ENCODE results near the gene MYO1D.
"Not testable (repeated sequence)": the region's sequence is repeated elsewhere in the genome, so short reads cannot be mapped to it uniquely, and the experiment has no call there.

MYO1D gene

DNA sequence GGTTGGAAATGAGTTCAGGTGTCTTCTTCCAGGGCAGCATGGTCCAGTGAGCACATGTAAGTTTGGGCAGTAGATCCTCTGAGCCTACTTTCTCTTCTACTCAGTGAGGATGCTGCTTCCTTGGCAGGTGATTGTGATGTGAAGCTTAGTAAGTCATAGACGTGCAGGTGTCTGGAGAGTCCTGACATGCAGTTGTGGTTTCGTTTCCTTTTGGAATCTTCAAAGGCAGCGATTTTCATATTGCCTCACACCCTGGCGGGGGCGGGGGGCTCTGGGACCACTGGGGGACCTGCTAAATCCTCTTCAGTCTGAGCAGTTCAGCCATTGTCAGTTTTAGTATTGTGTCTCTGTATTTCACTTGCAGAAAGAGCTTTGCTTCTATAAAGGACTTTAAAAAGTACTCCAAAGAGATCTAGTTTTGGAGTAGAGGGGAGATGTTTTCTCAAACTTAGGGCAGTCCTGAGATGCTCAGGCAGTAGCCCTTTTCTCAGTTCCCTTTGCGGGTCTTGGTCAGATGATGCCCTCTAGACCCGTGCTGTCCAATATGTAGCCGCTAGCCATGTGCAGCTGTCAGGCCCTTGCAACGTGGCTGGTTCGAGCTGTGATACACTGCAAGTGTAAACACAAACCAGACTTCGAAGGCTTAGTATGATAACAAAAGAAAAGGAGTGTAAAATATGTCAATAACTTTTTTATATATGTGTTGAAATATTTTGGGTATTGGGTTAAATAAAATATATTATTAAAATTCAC, 394.2 kb downstream of the MYO1D start:
- no peak for DNase-seq

DNA sequence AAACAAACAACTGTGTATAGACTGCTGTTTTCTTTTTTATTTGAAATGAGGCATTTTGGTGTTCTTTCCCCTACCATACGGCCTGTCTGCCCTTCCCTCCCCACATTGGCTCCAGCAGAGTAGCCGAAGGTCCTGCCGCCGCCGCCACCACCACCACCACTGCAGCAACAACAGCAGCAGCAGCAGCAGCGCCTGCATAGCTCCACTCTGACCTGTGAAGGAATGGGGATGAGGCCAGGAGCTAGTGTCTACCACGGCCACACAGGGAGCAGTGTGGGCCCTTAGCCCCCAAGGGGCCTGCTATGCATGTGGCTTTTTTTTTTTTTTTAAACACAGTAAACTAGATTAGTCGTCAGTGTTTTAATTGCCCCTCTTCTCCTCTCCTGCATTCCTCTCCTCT, 395.7 kb downstream of the MYO1D start:
- no peak for DNase-seq

DNA sequence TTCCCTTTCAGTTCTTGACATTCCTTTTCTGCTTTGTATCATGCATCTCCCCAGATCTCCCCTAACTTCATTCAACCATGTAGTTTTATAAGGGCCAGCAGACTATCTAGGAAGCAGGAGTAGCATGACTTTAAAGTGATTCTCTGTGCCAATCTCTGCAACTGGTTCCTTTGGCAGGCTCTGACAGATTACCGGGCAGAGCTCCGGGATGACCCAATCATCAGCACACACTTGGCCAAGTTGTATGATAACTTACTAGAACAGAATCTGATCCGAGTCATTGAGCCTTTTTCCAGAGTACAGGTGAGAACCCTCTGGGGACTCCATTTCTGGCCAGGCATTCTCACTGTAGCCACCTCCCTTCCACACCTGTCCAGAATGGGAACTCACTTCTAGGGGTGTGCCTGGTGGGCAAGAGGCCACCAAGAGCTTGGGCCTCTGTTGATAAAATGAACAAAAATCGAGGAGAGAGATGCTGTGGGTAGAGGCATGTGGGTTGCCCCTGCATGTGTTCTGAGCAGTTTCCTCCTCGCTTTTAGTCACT, 397.8 kb downstream of the MYO1D start:
- no peak for DNase-seq

DNA sequence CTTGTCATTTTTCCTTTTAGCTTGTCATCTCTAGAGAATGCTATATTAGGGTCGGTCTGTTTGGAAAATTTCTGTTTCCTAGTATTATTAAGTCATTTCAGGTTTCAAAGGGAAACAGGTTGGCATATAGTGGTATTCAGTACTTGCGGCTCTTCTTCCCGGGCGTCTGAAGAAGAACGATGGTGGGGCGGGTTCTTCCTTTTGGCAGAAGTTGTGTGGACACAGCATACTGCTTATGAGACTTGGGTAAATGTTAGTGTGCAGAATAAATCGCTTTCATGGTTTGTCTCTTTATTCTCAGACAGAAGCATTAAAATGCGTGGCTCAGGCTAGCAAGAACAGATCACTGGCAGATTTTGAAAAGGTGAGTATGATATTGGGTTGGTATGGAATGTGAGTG, 399.7 kb downstream of the MYO1D start:
- DNase-seq, result no peak

DNA sequence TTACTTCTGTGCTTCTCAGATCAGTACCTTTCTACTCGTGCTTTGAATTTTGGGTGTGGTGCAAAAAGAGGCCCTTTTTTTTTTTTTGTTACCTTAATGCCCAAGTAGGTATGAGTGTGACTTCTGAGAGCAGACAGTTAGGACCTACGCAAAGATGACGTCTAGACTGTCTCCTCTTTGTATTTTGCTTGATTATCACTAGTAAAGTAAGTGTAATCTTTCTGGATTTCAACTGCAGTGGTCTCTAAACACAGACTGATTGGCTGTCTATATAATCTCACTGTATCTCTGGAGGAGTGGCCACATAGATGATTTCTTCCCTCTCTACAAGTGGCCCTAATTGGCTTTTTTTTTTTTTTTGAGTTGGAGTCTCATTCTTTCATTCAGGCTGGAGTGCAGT, 401.7 kb downstream of the MYO1D start:
- DNase-seq, result no peak

DNA sequence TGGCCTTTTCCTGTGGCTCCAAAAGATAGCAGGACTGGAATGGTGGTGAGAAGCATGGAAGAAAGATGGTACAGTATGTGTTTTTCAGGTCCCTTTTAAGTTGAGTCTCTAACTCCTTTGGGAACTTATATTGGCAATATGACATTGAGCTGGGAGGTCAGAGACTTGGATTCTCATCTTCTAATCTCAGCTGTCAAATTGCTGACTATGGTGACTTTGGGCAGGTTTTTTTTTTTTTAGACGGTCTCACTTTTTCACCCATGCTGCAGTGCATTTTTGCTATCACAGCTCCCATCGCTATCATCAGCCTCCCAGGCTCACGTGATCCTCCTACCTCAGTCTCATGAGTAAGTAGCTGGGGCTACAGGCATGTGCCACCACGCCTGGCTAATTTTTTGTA, 405.3 kb downstream of the MYO1D start:
- DNase-seq, result no peak

DNA sequence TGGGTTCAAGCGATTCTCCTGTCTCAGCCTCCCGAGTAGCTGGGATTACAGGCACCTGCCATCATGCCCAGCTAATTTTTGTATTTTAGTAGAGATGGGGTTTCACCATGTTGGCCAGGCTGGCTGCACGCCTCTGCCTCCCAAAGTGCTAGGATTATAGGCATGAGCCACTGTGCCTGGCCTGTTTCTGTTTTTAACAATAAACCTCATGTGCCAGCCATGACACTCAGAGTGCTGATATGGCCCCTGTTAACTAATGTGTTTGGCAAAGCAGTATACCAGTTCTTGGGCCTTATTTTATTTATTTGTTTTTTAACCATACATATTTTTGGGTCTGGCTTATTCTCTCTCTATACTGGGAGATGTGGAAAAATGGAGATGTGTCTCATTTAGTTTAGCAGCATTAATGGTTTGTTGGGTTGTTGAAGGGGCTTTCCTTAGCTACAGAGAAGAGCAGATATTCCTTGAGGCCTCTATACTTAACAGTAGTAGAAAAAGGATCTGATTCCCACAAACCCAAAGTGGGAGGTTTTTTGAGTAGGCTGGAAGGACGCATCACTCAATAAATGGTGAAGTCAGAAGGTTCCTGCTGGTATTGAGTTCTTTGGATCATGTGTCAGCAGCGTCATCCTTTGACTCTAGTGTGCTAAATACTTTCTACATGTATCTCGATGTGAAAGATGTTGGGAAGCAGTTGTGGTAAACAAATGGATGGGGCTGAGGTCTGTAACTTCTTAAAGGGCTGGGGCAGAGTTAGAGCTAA, 406.3 kb downstream of the MYO1D start:
- DNase-seq, result no peak

DNA sequence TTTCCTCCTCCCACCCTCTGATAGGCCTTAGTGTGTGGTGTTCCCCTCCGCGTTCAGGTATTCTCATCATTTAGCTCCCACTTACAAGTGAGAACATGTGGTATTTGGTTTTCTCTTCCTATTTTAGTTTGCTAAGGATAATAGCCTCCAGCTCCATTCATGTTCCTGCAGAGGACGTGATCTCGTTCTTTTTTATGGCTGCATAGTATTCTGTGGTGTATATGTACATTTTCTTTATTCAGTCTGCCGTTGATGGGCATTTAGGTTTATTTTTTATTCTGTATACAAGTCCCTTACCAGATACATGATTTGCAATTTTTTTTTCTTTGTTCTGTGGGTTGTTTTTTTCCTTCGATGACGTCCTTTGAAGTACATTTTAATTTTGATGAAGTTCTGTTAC, 409.0 kb downstream of the MYO1D start:
- DNase-seq, result no peak

DNA sequence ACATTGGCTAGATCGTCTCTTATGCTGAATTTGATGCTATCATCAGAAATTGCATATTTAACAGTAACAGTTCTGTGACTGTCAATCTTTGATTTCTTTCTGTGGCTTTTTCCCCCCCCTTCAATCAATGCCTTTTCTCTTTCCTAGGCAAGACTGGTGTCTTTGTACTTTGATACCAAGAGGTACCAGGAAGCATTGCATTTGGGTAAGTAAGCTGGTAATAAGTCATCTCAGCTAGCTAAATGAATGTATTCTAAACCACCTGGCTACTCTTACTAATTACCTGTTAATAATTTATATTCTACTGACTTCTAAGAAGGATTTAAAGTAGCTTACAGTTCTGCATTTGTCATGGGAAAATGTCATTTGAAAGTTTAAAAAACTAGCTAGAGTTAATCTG, 412.6 kb downstream of the MYO1D start:
- no peak for DNase-seq

DNA sequence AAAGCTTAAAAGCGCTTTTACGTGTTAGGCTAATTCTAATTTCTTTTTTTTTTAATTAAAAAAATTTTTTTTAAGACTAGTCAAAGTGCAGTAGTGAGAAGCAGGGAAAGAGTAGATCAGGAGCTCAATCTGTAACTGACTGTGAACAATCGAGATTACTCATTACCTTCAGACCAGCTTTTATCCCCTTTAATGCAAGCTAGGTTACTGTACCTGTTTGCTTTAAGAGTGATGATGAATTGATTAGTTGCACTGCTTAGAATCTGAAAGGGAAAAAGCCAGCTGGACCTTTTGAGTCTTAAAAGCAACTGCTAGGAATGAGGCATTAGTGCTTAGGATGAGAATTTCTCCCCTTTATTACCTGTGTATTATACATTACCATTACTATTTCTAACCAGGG, 413.6 kb downstream of the MYO1D start:
- no peak for DNase-seq

DNA sequence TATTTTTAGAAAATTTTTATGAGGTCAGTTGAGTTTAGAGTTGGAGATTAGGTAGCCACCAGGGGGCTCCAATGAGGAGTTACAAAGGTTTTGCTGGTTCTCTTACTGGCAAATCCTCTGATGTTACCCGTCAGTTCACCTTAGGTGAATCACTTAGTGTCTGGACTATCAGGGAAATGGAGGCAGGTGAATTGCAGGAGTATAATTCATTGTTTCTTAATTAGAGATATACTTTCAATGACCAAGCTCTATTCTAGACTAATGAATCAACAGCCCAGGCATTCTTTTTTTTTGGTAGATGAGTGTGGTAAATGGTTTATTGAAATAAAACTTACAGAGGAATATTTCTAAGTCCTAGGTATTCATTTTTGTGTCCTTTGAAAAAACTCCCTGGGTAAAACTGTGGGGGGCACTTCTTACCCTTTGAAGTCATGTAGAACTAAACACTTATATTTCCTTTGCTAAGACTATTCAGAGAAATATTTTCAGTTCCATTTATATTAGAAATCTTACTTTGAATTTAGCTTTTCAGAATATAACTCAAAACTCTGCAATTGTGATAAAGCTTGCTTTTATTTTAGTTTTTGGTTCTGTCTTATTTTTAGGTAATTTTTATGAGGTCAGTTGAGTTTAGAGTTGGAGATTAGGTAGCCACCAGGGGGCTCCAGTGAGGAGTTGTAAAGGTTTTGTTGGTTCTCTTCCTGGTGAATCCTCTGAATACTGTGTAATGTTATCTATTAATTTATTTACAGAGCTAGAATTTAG, 414.9 kb downstream of the MYO1D start:
- peak; percentile 12 for DNase-seq

DNA sequence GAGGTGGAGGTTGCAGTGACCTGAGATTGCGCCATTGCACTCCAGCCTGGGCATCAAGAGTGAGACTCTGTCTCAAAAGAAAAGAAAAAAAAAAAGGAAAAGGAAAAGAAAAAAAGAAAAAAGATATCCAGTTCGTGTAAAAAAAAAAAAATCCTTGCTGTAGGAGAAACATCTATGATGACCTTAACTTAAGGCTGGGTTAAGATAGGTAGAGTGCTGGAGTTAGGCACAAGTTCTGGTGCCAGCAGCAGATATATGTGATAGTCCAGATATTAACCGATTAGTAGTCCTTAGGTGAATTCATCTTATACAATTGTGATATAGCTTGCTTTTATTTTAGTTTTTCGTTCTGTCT, 415.4 kb downstream of the MYO1D start:
- no peak for DNase-seq

DNA sequence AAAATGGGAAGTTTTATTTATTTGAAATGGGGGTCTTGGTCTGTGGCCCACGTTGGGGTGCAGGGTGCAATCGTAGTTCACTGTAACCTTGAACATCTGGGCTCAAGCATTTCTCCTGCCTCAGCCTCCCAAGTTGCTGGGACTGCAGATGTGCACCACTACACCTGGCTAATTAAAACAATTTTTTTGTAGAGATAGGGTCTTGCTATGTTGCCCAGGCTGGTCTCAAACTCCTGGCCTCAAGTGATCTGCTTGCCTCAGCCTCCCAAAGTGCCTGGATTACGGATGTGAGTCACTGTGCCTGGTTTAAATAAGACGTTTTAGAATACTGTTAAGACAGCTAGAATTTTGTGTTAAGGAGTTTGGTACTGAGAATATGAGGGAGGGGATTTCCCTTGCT, 416.9 kb downstream of the MYO1D start:
- DNase-seq, result no peak

DNA sequence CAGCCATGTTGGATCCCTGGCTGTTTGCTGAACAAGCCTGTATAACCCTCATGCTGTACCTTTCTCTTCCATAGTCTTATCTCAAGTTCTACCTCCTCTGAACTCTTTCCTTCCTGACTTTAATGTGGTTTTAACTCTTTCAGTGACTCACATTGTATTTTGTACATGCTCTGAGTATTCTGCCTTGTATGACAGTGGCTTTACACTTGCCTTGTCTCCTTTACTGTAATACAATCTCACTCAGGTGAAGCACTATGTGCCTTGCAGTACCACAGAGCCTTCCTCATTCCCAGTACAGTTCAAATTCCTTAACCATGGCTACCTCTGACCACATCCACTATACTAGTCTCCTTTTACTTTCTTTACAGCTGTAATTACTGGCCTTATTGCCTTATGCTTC, 418.6 kb downstream of the MYO1D start:
- DNase-seq, result no peak

DNA sequence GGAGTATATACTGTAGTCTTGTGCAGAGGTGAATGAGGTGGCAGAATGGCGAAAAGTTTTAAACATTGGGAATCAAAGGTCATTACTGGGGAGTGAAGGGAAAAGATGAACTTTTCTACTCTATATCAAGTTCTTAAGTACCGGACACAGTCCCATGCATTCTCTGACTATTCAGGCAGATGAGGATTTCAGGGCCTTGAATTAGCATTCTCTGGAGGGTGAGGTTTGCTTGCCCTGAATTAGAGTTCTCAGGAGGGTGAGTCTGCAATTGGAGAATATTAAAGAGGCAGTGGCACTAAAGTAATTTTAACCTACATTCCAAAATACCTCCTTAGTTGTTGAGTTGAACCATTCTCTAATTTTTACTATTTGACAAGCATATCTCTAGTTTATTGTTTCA, 423.6 kb downstream of the MYO1D start:
- DNase-seq, result no peak

DNA sequence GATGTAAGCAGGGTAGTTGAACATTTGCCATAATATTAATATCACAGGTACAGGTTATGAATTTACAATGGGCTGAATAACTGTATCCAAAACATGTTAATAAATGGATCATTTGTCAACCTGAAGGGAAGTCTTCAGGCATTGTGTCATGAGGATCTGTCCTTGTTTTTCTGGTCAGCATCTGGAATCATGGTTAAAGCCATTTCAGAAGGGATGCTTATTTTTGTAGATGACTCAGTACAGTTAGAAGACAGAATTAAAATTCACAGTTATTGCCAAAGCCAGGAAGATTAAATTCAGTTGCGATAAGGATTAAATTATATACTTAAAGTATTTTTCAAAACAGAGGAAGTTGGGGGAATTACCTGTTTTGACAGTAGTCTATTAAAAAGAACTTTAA, 424.6 kb downstream of the MYO1D start:
- DNase-seq, result no peak

DNA sequence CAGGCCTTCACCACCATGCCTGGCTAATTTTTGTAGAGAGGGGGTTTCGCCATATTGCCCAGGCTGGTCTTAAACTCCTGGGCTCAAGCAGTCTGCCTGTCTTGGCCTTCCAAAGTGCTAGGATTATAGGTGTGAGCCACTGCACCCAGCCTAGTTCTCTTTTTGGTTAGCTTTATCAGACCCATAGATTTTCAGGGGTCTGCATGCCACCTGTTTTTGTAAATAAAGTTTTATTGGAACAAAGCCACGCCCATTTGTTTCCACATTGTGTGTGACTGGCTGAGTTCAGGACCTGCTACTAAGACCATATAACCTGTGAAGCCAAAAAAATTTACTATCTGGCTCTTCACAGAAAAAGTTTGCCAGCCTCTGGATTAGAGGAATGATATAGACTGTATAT, 425.0 kb downstream of the MYO1D start:
- DNase-seq, result no peak

DNA sequence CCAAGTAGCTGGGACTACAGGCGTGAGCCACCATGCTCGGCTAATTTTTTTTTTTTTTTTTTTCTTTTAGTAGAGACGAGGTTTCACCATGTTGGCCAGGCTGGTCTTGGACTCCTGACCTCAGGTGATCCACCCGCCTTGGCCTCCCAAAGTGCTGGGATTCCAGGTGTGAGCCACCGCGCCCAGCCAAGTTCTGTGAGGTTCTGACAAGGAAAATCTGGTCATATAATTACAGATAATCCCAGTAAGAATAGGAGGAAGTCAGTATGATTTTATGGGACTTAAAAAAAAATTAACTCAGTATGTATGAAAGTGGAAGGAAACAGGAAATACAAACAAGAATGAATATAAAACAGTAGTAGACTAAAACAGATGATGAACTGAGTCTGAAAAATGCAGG, 426.5 kb downstream of the MYO1D start:
- not testable (repeated sequence) for DNase-seq

DNA sequence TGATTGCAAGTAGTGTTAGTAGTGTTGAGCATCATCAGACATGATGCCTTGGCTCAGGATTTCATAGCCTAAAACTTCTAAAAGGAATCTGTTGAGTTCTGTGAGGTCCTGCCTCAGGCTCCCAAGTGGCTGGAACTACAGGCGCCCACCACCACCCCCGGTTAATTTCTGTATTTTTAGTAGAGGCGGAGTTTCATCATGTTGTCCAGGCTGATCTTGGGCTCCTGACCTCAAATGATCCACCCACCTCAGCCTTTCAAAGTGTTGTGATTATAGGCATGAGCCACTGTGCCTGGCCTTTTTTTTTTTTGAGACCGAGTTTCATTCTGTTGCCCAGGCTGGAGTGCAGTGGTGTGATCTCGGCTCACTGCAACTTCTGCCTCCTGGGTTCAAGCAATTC, 427.0 kb downstream of the MYO1D start:
- DNase-seq, result no peak

DNA sequence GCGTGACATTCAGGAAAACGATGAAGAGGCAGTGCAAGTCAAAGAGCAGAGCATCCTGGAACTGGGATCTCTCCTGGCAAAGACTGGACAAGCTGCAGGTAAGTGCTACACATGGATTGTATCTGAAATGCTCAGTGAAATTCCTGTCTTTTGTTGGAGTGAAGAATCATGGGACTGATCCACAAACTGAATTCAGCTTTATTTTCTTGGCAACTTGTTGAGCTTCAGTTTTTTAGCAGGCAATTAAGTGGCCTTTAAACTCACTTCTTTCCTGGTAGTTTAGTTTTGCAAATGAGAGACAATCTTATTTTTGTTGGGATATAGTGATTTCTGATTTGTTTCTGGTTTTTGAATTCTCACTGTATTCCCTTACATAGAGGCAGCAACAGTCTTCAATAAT, 430.0 kb downstream of the MYO1D start:
- DNase-seq, result no peak

DNA sequence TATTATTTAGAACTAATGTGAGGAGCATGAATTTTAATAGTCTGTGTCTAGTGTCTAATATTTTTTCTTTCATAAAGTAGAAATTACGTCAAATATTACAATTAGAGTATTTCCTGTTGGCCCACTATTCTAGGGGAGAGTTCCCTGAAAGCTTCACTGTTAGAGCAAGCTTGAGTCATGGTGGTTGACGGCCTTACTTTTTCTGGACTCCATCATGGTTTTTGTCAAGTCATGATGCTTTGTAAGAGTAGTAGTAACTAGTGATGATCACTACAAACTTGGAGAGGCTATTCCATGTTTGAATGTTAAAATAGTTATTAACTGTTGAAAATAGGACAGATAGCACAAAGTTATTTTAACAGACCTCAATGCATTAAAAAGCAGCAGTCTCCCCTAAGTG, 431.0 kb downstream of the MYO1D start:
- DNase-seq, result no peak

DNA sequence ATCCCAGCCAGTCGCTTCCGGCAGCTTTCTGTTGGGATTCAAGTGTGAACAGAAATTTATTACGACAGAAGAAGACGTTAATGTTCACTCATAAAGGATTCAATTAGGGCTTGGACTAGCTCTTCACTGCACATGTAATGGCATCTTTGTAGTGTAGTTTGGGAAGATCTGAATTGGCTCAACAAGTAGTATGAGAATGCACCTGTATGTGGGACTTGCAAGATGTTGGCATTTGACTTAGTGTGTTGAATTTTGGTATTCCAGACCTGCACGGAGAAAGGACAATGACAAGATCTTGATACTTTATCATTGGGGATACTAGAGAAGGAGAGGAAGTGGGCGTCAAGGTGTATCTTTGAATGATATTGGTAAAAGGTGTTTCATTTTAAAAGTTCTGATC, 431.4 kb downstream of the MYO1D start:
- no peak for DNase-seq

DNA sequence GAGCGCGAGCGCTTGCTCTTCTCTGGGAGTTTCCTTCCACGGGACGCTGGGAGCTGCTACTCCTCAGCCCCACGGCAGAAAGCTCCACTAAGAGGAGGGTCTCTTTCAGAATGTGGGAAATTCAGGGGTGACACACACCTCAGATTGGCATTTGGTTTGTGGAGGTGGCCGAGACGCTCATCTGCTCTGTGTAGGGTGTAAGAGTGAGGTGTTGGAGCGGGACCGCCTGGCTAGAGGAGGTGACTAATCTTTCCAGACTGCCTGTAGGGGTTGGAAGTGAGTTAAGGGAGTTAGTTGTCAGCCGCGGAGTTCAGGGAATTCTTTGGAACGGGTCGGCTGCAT, 431.9 kb downstream of the MYO1D start:
- DNase-seq, result no peak

All from DMS 273 treated with DMSO at 0.1 percent for 48 hours (cell line).